ENCODE measurements around the gene GUCY2D. TPM values are rescaled to one million over a fixed set of nuclear protein-coding genes. Genes with fewer than 3 reads are reported as not detected.
"Not testable (repeated sequence)": the region's sequence is repeated elsewhere in the genome, so short reads cannot be mapped to it uniquely, and the experiment has no call there.

GUCY2D gene
- total RNA-seq, 1 donor: not detected

GRCh38 chr17:8021565-8022359 is 19.3 kb downstream of the GUCY2D start:
- no peak for DNase-seq (ENCODE audit: low read depth)
- no peak overlapping the region for H3K4me3 ChIP-seq (ENCODE audit: low read depth, low read length)
- TF ChIP-seq CTCF (IDR thresholded peaks at IDR 0.05; ENCODE audit: insufficient read depth, low read length): no peak

GRCh38 chr17:8022360-8023003 is 20.1 kb downstream of the GUCY2D start:
- no peak overlapping the region for H3K4me3 ChIP-seq (ENCODE audit: low read depth, low read length)
- DNase-seq (ENCODE audit: low read depth): no peak
- TF ChIP-seq CTCF (IDR thresholded peaks at IDR 0.05; ENCODE audit: insufficient read depth, low read length): no peak

- not testable (repeated sequence) for H3K4me3 ChIP-seq (ENCODE audit: low read depth, low read length); DNase-seq (ENCODE audit: low read depth)
These were observed 21.7 kb downstream of the GUCY2D start for GRCh38 chr17:8024161-8024560.

- no peak for TF ChIP-seq CTCF (IDR thresholded peaks at IDR 0.05; ENCODE audit: insufficient read depth, low read length)
- H3K4me3 ChIP-seq (ENCODE audit: low read depth, low read length): no peak overlapping the region
- no peak for DNase-seq (ENCODE audit: low read depth)
These were observed 22.9 kb downstream of the GUCY2D start for GRCh38 chr17:8025176-8025911.

- no peak for TF ChIP-seq CTCF (IDR thresholded peaks at IDR 0.05; ENCODE audit: insufficient read depth, low read length)
- H3K4me3 ChIP-seq (ENCODE audit: low read depth, low read length): no peak overlapping the region
- peak; percentile 43 for DNase-seq (ENCODE audit: low read depth)
These were observed 26.7 kb downstream of the GUCY2D start for GRCh38 chr17:8029121-8029520.

GRCh38 chr17:8031261-8031661 is 28.8 kb downstream of the GUCY2D start:
- DNase-seq (ENCODE audit: low read depth): no peak
- no peak for TF ChIP-seq CTCF (IDR thresholded peaks at IDR 0.05; ENCODE audit: insufficient read depth, low read length)
- H3K4me3 ChIP-seq (ENCODE audit: low read depth, low read length): no peak overlapping the region

GRCh38 chr17:8031950-8032349 is 29.5 kb downstream of the GUCY2D start:
- no peak for DNase-seq (ENCODE audit: low read depth)
- H3K4me3 ChIP-seq (ENCODE audit: low read depth, low read length): no peak overlapping the region
- TF ChIP-seq CTCF (IDR thresholded peaks at IDR 0.05; ENCODE audit: insufficient read depth, low read length): no peak
